ENCODE measurements around the gene BANP.

DNA sequence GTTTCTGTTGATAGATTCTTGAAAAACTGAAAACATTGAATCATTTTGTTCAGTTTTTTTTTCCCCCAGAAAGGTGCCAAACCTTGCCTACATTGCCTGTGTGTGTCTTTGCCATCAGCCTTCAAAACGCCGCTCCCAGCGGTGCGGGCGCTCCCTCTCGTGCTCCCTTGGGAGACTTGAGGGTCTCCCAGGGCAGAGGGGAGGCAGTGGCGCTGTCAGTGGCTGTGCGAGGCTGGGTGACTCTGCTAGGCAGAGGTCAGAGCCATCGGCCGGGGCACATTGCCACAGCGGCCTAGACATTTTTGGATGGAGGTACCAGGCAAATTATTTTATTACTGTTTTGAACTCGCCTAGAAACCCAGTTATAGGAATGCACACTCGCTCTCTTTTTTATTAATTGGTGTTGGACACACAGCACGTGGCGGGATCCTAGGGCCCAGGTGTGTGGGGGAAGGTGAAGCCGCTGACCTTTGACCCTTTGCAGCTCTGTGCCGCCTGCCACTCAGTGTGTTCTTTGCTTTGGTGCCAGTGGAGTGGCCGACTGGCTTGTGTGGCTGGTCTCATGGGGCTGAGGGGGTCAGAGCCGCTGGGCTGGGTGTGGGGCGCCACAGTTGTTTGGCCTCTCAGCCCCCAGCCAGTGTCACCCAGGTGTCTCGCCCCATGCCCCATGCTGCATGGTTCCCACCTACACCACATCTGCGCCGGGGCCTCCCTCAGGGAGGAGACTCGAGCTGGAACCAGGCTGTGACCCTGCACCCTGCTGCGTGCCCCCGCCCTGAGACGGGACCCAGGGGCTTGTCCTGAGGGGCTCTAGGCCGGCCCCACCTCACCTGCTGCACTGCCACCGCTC is 115.7 kb downstream of the BANP start:
- TF ChIP-seq, protein P1, sequence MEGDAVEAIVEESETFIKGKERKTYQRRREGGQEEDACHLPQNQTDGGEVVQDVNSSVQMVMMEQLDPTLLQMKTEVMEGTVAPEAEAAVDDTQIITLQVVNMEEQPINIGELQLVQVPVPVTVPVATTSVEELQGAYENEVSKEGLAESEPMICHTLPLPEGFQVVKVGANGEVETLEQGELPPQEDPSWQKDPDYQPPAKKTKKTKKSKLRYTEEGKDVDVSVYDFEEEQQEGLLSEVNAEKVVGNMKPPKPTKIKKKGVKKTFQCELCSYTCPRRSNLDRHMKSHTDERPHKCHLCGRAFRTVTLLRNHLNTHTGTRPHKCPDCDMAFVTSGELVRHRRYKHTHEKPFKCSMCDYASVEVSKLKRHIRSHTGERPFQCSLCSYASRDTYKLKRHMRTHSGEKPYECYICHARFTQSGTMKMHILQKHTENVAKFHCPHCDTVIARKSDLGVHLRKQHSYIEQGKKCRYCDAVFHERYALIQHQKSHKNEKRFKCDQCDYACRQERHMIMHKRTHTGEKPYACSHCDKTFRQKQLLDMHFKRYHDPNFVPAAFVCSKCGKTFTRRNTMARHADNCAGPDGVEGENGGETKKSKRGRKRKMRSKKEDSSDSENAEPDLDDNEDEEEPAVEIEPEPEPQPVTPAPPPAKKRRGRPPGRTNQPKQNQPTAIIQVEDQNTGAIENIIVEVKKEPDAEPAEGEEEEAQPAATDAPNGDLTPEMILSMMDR (IDR thresholded peaks at IDR 0.05; ENCODE audit: poor library complexity): no peak
- TF ChIP-seq EZH2 (IDR thresholded peaks at IDR 0.05; ENCODE audit: borderline replicate concordance): no peak
- TF ChIP-seq EZH2phosphoT487 (IDR thresholded peaks at IDR 0.05; ENCODE audit: low read depth, severe bottlenecking, unreplicated experiment): no peak
